WERI-Rb-1 (cell line): Measurements from ENCODE around the gene PALD1.

Source experiments
- DNase-seq: peaks from one replicate; pipeline ENCODE4 v3.0.0-alpha.2; 2020
- H3K27ac ChIP-seq: fragments of 250-450 bp; sonication (Bioruptor Pico); 2 replicates; pipeline ENCODE4 v1.5.1; 2020; ENCODE audit warnings: mild to moderate bottlenecking, moderate library complexity
- H3K27me3 ChIP-seq: fragments of 250-450 bp; sonication (Bioruptor Pico); 2 replicates; pipeline ENCODE4 v1.5.1; 2021; ENCODE audit warnings: mild to moderate bottlenecking, low read depth, moderate library complexity; ENCODE audit not compliant: insufficient read depth, severe bottlenecking
- H3K36me3 ChIP-seq: fragments of 250-450 bp; sonication (Bioruptor Pico); 2 replicates; pipeline ENCODE4 v1.5.1; 2020; ENCODE audit warnings: mild to moderate bottlenecking, moderate library complexity
- H3K4me3 ChIP-seq: 2 replicates; pipeline ENCODE4 v1.5.1; 2011; ENCODE audit warnings: low read depth, mild to moderate bottlenecking, control low read depth, low read length
- H3K9me3 ChIP-seq: fragments of 250-450 bp; sonication (Bioruptor Pico); 2 replicates; pipeline ENCODE4 v1.5.1; 2021; ENCODE audit warnings: mild to moderate bottlenecking, moderate library complexity; ENCODE audit not compliant: severe bottlenecking
- CTCF ChIP-seq: IDR thresholded peaks from 2 replicates; pipeline ENCODE4 v1.5.1; 2011; ENCODE audit warnings: low read depth, mild to moderate bottlenecking, control low read depth, inconsistent platforms, low read length

PALD1 gene

GRCh38 chr10:70503776-70504175, 25.2 kb downstream of the PALD1 start:
- H3K27ac ChIP-seq, result no peak overlapping the region
- no peaks in the 10 kb centered on the region for H3K9me3 ChIP-seq
- TF ChIP-seq CTCF, result no peak
- H3K4me3 ChIP-seq, result no peak overlapping the region
- no peak for DNase-seq
- no peaks in the 10 kb centered on the region for H3K36me3 ChIP-seq
- H3K27me3 ChIP-seq, result no peaks in the 10 kb centered on the region

GRCh38 chr10:70504521-70505358, 26.2 kb downstream of the PALD1 start:
- Histone ChIP-seq H3K27me3 (no peaks in the 10 kb centered on the region), H3K27ac (no peak overlapping the region), H3K4me3 (no peak overlapping the region), H3K36me3 (no peaks in the 10 kb centered on the region), H3K9me3 (no peaks in the 10 kb centered on the region)
- no peak for TF ChIP-seq CTCF
- no peak for DNase-seq

- DNase-seq, result no peak
- Histone ChIP-seq H3K27ac (no peak overlapping the region), H3K9me3 (no peaks in the 10 kb centered on the region), H3K36me3 (no peaks in the 10 kb centered on the region), H3K27me3 (no peaks in the 10 kb centered on the region), H3K4me3 (no peak overlapping the region)
- no peak for TF ChIP-seq CTCF
These were observed 27.3 kb downstream of the PALD1 start for GRCh38 chr10:70505908-70506307.

GRCh38 chr10:70507966-70508365, 29.4 kb downstream of the PALD1 start:
- Histone ChIP-seq H3K27me3 (no peaks in the 10 kb centered on the region), H3K36me3 (no peaks in the 10 kb centered on the region), H3K4me3 (no peak overlapping the region), H3K9me3 (no peaks in the 10 kb centered on the region), H3K27ac (no peak overlapping the region)
- no peak for TF ChIP-seq CTCF
- DNase-seq, result no peak

GRCh38 chr10:70508912-70509756, 30.6 kb downstream of the PALD1 start:
- H3K9me3 ChIP-seq, result no peaks in the 10 kb centered on the region
- no peak overlapping the region for H3K4me3 ChIP-seq
- H3K36me3 ChIP-seq, result no peaks in the 10 kb centered on the region
- no peak overlapping the region for H3K27ac ChIP-seq
- TF ChIP-seq CTCF, result no peak
- H3K27me3 ChIP-seq, result no peaks in the 10 kb centered on the region
- DNase-seq, result peak; percentile 26
